Activated T-helper 2 cell treated with anti-CD3 and anti-CD28 coated beads, Interferon-gamma antibody, Interleukin-2, Interleukin-4, amounts not matched to agents 10 μg/mL and 5 μg/mL and 100 μg/mL, durations not matched to agents 14 hours and 24 hours and 36 hours (primary cell): ENCODE measurements around the gene VAC14. TPM values are rescaled to one million over a fixed set of nuclear protein-coding genes. Genes with fewer than 3 reads are reported as not detected.

Experiments
- DNase-seq: peaks from one replicate; pipeline ENCODE4 v3.0.0; 2021; ENCODE audit warnings: low spot score
- H3K27ac Mint-ChIP-seq: one replicate; pipeline ENCODE4 v1.8.0; 2021; ENCODE audit warnings: mixed read lengths
- H3K27me3 Mint-ChIP-seq: one replicate; pipeline ENCODE4 v1.8.0; 2021; ENCODE audit warnings: low read depth, mixed read lengths
- H3K36me3 Mint-ChIP-seq: one replicate; pipeline ENCODE4 v1.8.0; 2021; ENCODE audit warnings: low read depth, mixed read lengths
- H3K4me1 Mint-ChIP-seq: one replicate; pipeline ENCODE4 v1.8.0; 2021; ENCODE audit warnings: low read depth, mixed read lengths
- H3K4me3 Mint-ChIP-seq: one replicate; pipeline ENCODE4 v1.8.0; 2021; ENCODE audit warnings: low read depth, mild to moderate bottlenecking, moderate library complexity, mixed read lengths
- H3K9me3 Mint-ChIP-seq: one replicate; pipeline ENCODE4 v1.8.0; 2021; ENCODE audit warnings: mixed read lengths
- intact Hi-C: fragments of 100-400 bp; cut with micrococcal nuclease; formaldehyde crosslinking; loops from one replicate; pipeline ENCODE4 v1.15.1; 2023
- total RNA-seq: library from RNA; stranded (reverse); gene quantifications from 2 replicates; pipeline ENCODE4 v1.2.3, GENCODE V29; 2022

The VAC14 gene
- total RNA-seq, 1 donor from 2014 or later = 34.8 TPM

GRCh38 chr16:70730944-70731343, 70.0 kb downstream of the VAC14 start:
- no peaks in the 10 kb centered on the region for H3K9me3 Mint-ChIP-seq
- DNase-seq = no peak
- H3K4me3 Mint-ChIP-seq = no peak overlapping the region
- no peaks in the 10 kb centered on the region for H3K27me3 Mint-ChIP-seq
- intact Hi-C loops = loop anchor here (10.0 kb wide), 1 partner anchor 206 kb away; the partner anchor contains the start of genes COG4 and SF3B3
- H3K36me3 Mint-ChIP-seq = peaks cover 18% of the 10 kb centered on the region
- peaks cover 7% of the 10 kb centered on the region for H3K4me1 Mint-ChIP-seq
- H3K27ac Mint-ChIP-seq = no peak overlapping the region

DNA sequence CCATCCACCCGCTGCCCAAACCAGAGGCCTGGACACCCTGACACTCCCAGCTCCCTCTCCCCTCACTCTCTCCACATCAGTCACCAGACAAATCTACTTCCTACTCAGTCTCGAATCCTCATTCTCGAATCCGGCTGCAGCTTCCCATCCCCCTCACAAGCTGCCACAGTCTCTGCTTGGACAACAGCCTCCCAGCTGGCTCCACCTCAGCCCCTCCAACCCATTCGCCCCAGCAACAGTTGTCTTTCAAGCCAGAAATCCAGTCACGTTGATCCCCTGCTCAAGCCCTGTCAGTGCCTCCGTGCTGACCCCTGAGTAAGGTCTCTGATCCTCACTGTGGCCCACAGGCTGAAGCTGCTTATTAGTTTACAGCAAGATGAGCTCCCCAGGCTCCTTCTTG, 70.9 kb downstream of the VAC14 start:
- intact Hi-C loops = loop anchor here (10.0 kb wide), 1 partner anchor 205 kb away; the partner anchor contains the start of genes COG4 and SF3B3
- no peak overlapping the region for H3K27ac Mint-ChIP-seq
- no peaks in the 10 kb centered on the region for H3K9me3 Mint-ChIP-seq
- H3K27me3 Mint-ChIP-seq = no peaks in the 10 kb centered on the region
- H3K4me1 Mint-ChIP-seq = peaks cover 3% of the 10 kb centered on the region
- peaks cover 18% of the 10 kb centered on the region for H3K36me3 Mint-ChIP-seq
- H3K4me3 Mint-ChIP-seq = no peak overlapping the region
- no peak for DNase-seq

GRCh38 chr16:70729292-70729691, 71.7 kb downstream of the VAC14 start:
- no peak overlapping the region for H3K27ac Mint-ChIP-seq

DNA sequence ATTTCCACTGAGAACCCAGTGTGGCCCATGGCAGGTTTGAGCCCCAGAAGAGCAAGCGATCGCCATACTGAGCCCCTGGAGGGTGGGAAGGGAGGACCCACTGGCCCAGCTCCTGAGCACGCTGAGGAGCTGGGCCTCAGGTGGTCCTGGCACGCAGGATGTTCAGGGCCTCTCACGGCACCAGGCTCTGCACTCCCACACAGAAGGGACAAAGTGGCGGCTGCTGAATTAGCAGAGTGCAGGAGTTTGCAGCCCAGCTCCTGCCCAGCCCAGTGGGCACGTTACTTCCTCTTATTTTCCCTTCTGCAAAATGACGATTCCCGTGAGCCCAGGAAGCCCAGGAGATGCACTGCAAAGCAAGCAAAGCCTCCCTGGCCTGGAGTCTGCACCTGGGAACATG, 72.8 kb downstream of the VAC14 start:
- no peak for DNase-seq
- Mint-ChIP-seq H3K4me3 (no peak overlapping the region), H3K27ac (no peak overlapping the region), H3K27me3 (no peaks in the 10 kb centered on the region), H3K4me1 (no peaks in the 10 kb centered on the region), H3K36me3 (peaks cover 18% of the 10 kb centered on the region), H3K9me3 (no peaks in the 10 kb centered on the region)
- intact Hi-C loops = no loop called here

More at GRCh38 chr16:70729292-70729691, 71.7 kb downstream of the VAC14 start:
- Mint-ChIP-seq H3K4me3 (no peak overlapping the region), H3K4me1 (no peaks in the 10 kb centered on the region), H3K27me3 (no peaks in the 10 kb centered on the region), H3K9me3 (no peaks in the 10 kb centered on the region), H3K36me3 (peaks cover 18% of the 10 kb centered on the region)
- DNase-seq = no peak
- intact Hi-C loops = no loop called here

GRCh38 chr16:70726892-70727361, 74.0 kb downstream of the VAC14 start:
- intact Hi-C loops = no loop called here
- Mint-ChIP-seq H3K27ac (no peak overlapping the region), H3K9me3 (no peaks in the 10 kb centered on the region), H3K27me3 (no peaks in the 10 kb centered on the region), H3K36me3 (peaks cover 18% of the 10 kb centered on the region), H3K4me3 (no peak overlapping the region), H3K4me1 (no peaks in the 10 kb centered on the region)
- no peak for DNase-seq

GRCh38 chr16:70725912-70726828, 74.8 kb downstream of the VAC14 start:
- Mint-ChIP-seq H3K27ac (no peak overlapping the region), H3K4me3 (no peak overlapping the region), H3K9me3 (no peaks in the 10 kb centered on the region), H3K27me3 (no peaks in the 10 kb centered on the region), H3K36me3 (peaks cover 13% of the 10 kb centered on the region), H3K4me1 (no peaks in the 10 kb centered on the region)
- no peak for DNase-seq
- intact Hi-C loops = no loop called here

GRCh38 chr16:70725024-70725911, 75.7 kb downstream of the VAC14 start:
- no peak for DNase-seq
- no peaks in the 10 kb centered on the region for H3K27me3 Mint-ChIP-seq
- no peak overlapping the region for H3K27ac Mint-ChIP-seq
- peaks cover 11% of the 10 kb centered on the region for H3K36me3 Mint-ChIP-seq
- intact Hi-C loops = no loop called here
- no peaks in the 10 kb centered on the region for H3K4me1 Mint-ChIP-seq
- H3K9me3 Mint-ChIP-seq = no peaks in the 10 kb centered on the region
- H3K4me3 Mint-ChIP-seq = no peak overlapping the region

GRCh38 chr16:70724146-70725023, 76.6 kb downstream of the VAC14 start:
- no peaks in the 10 kb centered on the region for H3K9me3 Mint-ChIP-seq
- H3K27ac Mint-ChIP-seq = no peak overlapping the region
- peaks cover 8% of the 10 kb centered on the region for H3K36me3 Mint-ChIP-seq
- H3K4me3 Mint-ChIP-seq = no peak overlapping the region
- no peaks in the 10 kb centered on the region for H3K27me3 Mint-ChIP-seq
- DNase-seq = no peak
- intact Hi-C loops = no loop called here
- H3K4me1 Mint-ChIP-seq = no peaks in the 10 kb centered on the region

GRCh38 chr16:70723740-70724145, 77.2 kb downstream of the VAC14 start:
- H3K4me1 Mint-ChIP-seq = no peaks in the 10 kb centered on the region
- intact Hi-C loops = no loop called here
- H3K9me3 Mint-ChIP-seq = no peaks in the 10 kb centered on the region
- no peak overlapping the region for H3K27ac Mint-ChIP-seq
- DNase-seq = no peak
- no peaks in the 10 kb centered on the region for H3K27me3 Mint-ChIP-seq
- peaks cover 8% of the 10 kb centered on the region for H3K36me3 Mint-ChIP-seq
- H3K4me3 Mint-ChIP-seq = no peak overlapping the region

DNA sequence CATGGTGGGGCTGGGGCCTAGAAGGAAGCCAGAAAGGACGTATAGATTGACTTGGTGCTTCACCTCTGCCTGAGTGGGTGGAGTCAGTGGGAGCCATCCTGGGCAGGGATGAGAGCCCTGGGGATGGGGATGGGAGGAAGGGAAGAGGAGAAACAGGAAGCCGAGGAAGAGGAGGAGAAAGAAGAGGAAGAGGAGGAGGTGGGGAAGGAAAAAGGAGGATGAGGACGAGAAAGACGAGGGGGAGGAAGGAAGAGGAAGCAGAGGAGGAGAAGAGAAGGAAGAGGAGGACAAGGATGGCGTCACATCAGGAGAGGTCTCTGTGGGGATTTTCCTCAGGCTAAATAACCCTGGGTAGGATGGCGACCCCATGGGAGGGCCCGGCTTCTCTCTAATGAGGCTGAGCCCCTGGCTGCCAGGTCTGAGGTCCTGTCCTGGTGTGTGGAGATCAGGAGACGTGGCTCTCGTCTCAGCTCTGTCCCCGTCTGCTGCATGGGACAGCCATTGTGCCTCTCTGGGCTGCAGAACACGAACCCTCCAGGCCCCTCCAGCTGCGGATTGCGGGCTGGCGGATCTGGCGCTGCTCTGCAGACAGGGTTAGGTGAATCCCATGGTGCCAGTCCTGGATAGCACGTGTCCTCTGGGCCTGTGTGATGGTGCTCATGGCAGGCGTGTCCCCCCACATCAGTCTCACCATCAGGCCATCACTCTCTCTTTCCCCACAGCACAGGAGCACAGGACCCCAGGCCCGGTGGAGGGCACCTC, 79.6 kb downstream of the VAC14 start:
- DNase-seq = no peak
- no peak overlapping the region for H3K4me3 Mint-ChIP-seq
- no peaks in the 10 kb centered on the region for H3K4me1 Mint-ChIP-seq
- no peaks in the 10 kb centered on the region for H3K27me3 Mint-ChIP-seq
- no peak overlapping the region for H3K27ac Mint-ChIP-seq
- intact Hi-C loops = no loop called here
- H3K36me3 Mint-ChIP-seq = peaks cover 8% of the 10 kb centered on the region
- no peaks in the 10 kb centered on the region for H3K9me3 Mint-ChIP-seq

DNA sequence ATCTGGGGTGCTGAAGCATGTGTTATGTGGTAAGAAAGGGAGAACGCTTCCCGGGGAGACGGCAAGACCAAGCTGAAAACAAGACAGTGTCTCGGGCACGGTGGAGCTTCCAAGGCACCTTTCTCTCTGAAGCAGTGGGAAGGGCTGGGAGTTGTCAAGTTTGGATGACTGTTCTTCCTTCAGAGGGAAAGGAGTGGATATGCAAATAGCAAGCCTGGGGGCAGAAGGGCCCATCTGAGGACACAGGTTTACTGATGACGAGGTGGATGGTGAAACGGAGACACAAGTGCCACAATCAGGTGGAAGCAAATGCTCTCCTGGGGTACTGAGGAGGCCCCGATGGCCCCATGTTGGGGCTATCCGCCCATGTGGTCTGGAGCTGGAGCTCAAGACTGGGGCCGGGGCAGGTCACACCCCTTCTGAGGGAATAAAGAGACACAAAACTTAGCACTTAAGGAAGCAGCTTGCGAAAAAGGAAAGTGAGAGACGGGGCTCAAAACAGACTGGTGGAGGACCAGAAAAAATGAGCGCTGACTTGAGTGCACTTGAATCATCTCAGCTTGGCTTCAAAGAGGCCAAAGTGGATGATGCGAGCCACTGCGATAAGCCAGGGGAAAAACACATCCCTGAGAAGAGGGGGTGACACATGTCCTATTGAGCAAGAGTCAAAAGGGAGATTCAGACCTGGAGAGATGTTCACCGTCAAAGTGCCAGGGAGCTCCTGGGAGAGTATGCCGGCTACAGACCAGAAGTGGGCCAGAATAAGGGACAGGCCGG, 80.3 kb downstream of the VAC14 start:
- H3K9me3 Mint-ChIP-seq = no peaks in the 10 kb centered on the region
- no peak overlapping the region for H3K4me3 Mint-ChIP-seq
- H3K27me3 Mint-ChIP-seq = no peaks in the 10 kb centered on the region
- DNase-seq = no peak
- peaks cover 8% of the 10 kb centered on the region for H3K36me3 Mint-ChIP-seq
- intact Hi-C loops = no loop called here
- peak overlapping the region; percentile 24 for H3K27ac Mint-ChIP-seq
- H3K4me1 Mint-ChIP-seq = no peaks in the 10 kb centered on the region
